Endothelial cell of umbilical vein (primary cell): ENCODE results near the gene EPAS1. TPM values are rescaled to one million over a fixed set of nuclear protein-coding genes. Genes with fewer than 3 reads are reported as not detected.
A peak's percentile ranks its signal among the peaks of the same experiment; 100 is the strongest.

Experiments used
- BruUV-seq: library from RNA; stranded (reverse); fragments of 400-500 nt; replicated peaks from 2 replicates; lab custom pipeline; 2021; lab: Mats Ljungman, UMichigan
- CTCF ChIA-PET: fragments of 300-600, 350-600 bp; sonication (Branson Sonifier 250); formaldehyde crosslinking; loops from one replicate; lab custom pipeline; 2021; ENCODE audit warnings: antibody characterized with exemption, inconsistent platforms; lab: Charles Lee
- POLR2A ChIA-PET: fragments of 300-600, 350-600 bp; sonication (Branson Sonifier 250); formaldehyde crosslinking; loops from one replicate; lab custom pipeline; 2021; ENCODE audit warnings: antibody characterized with exemption, inconsistent platforms; lab: Charles Lee
- DNase-seq: peaks from one replicate; pipeline ENCODE4 v3.0.0-alpha.2; 2011; ENCODE audit warnings: low read depth, low spot score
- FAIRE-seq: peaks from 2 replicates; lab custom pipeline; 2011; peaks lifted over from hg19 to GRCh38; lab: Jason Lieb, UNC
- H2AFZ ChIP-seq: 2 replicates; pipeline ENCODE4 v1.6.0; 2012; ENCODE audit warnings: low read depth, low read length, control low read depth, inconsistent platforms
- H3K27ac ChIP-seq: 2 replicates; pipeline ENCODE4 v1.5.1; 2011; ENCODE audit warnings: low read depth, mild to moderate bottlenecking, control low read depth, low read length, moderate library complexity; ENCODE audit not compliant: insufficient read depth
- H3K27me3 ChIP-seq, 2 experiments: 2 replicates each; pipeline versions ENCODE4 v1.6.0 to v1.6.1; 2011; ENCODE audit warnings: low read length in 2 of 2, mixed read lengths in 1 of 2; ENCODE audit not compliant: control insufficient read depth in 2 of 2, insufficient read depth in 2 of 2
- H3K36me3 ChIP-seq, 2 experiments: 2 replicates in 1 of 2; 3 replicates in 1 of 2; pipeline ENCODE4 v1.5.1; 2011; ENCODE audit warnings: low read length in 2 of 2, mild to moderate bottlenecking in 1 of 2, moderate library complexity in 1 of 2; ENCODE audit not compliant: control insufficient read depth in 2 of 2, insufficient read depth in 2 of 2; ENCODE audit errors: extremely low read depth in 1 of 2
- H3K4me1 ChIP-seq: 3 replicates; pipeline ENCODE4 v1.5.1; 2011; ENCODE audit warnings: mild to moderate bottlenecking, low read length; ENCODE audit not compliant: control insufficient read depth, insufficient read depth; ENCODE audit errors: extremely low read depth
- H3K4me2 ChIP-seq: 2 replicates; pipeline ENCODE4 v1.6.1; 2011; ENCODE audit warnings: low read length, control low read depth, mixed read lengths; ENCODE audit not compliant: insufficient read depth
- H3K4me3 ChIP-seq, 3 experiments: fragments of 200-600 bp in 1 of 3; sonication (generic), shearing (Covaris generic) in 1 of 3; replicated peaks in 1 of 3; 2 replicates each; pipeline ENCODE4 v1.5.1; 2011 to 2016; ENCODE audit warnings: control low read depth in 3 of 3, low read length in 3 of 3, mild to moderate bottlenecking in 2 of 3, inconsistent platforms in 1 of 3, low read depth in 1 of 3, moderate library complexity in 1 of 3; ENCODE audit not compliant: insufficient read depth in 1 of 3
- H3K79me2 ChIP-seq: 2 replicates; pipeline ENCODE4 v1.6.0; 2012; ENCODE audit warnings: low read length, inconsistent platforms; ENCODE audit not compliant: control insufficient read depth, insufficient read depth
- H3K9ac ChIP-seq: replicated peaks from 2 replicates; pipeline ENCODE3; 2011; ENCODE audit warnings: low read length, control low read depth; ENCODE audit not compliant: insufficient read depth; ENCODE audit errors: extremely low read depth
- H3K9me1 ChIP-seq: replicated peaks from 3 replicates; pipeline ENCODE4 v1.6.0; 2011; ENCODE audit warnings: mild to moderate bottlenecking, low read length; ENCODE audit not compliant: control insufficient read depth, insufficient read depth; ENCODE audit errors: extremely low read depth
- H3K9me3 ChIP-seq: replicated peaks from 2 replicates; pipeline ENCODE4 v1.5.1; 2012; ENCODE audit warnings: low read length, inconsistent platforms; ENCODE audit not compliant: control insufficient read depth, insufficient read depth
- H4K20me1 ChIP-seq: replicated peaks from 2 replicates; pipeline ENCODE3; 2011; ENCODE audit warnings: mild to moderate bottlenecking, low read length; ENCODE audit not compliant: control insufficient read depth, insufficient read depth; ENCODE audit errors: extremely low read depth
- CTCF ChIP-seq, 2 donors: IDR thresholded peaks; 1 replicate in 1 of 2; 2 replicates in 1 of 2; pipeline ENCODE4 v1.5.1; 2011; ENCODE audit warnings: low read length in 2 of 2, mild to moderate bottlenecking in 2 of 2, moderate library complexity in 2 of 2, control low read depth in 1 of 2, inconsistent platforms in 1 of 2, low read depth in 1 of 2; ENCODE audit not compliant: insufficient read depth in 1 of 2; ENCODE audit errors: extremely low read depth in 1 of 2
- EZH2 ChIP-seq: IDR thresholded peaks from 2 replicates; pipeline ENCODE4 v1.6.1; 2012; ENCODE audit warnings: borderline replicate concordance, low read depth, mild to moderate bottlenecking, moderate library complexity, low read length, inconsistent platforms; ENCODE audit not compliant: severe bottlenecking
- FOS ChIP-seq: IDR thresholded peaks from 2 replicates; pipeline ENCODE4 v1.6.1; 2011; ENCODE audit warnings: mild to moderate bottlenecking, low read length, moderate library complexity, borderline replicate concordance; ENCODE audit not compliant: insufficient read depth
- GATA2 ChIP-seq: IDR thresholded peaks from 2 replicates; pipeline ENCODE4 v1.7.0; 2011; ENCODE audit warnings: low read depth, mild to moderate bottlenecking, moderate library complexity, mixed read lengths, low read length; ENCODE audit not compliant: insufficient read length, insufficient read depth
- JUN ChIP-seq: IDR thresholded peaks from 2 replicates; pipeline ENCODE4 v1.6.1; 2011; ENCODE audit warnings: borderline replicate concordance, low read depth; ENCODE audit not compliant: insufficient read length, insufficient read depth
- MAX ChIP-seq: IDR thresholded peaks from 2 replicates; pipeline ENCODE4 v1.6.1; 2011; ENCODE audit not compliant: insufficient read depth, insufficient read length
- MYC ChIP-seq: IDR thresholded peaks from one replicate; pipeline ENCODE4 v1.6.1; 2011; ENCODE audit warnings: mild to moderate bottlenecking, low read depth, low read length
- POLR2A ChIP-seq: IDR thresholded peaks from 2 replicates; pipeline ENCODE4 v1.6.1; 2012; ENCODE audit warnings: low read depth, mild to moderate bottlenecking, control low read depth, low read length
- POLR2AphosphoS5 ChIP-seq: IDR thresholded peaks from 2 replicates; pipeline ENCODE4 v1.6.1; 2012; ENCODE audit warnings: low read depth, mild to moderate bottlenecking, control low read depth, low read length, moderate library complexity; ENCODE audit not compliant: insufficient read depth
- dilution Hi-C: fragments of 300-500 bp; cut with MboI; formaldehyde crosslinking; loops from one replicate; pipeline ENCODE4 v1.15.0; 2019; ENCODE audit warnings: low sequenced_read_pairs; ENCODE audit not compliant: extremely low pct_ligation_motif_present
- intact Hi-C: fragments of 100-400 bp; cut with micrococcal nuclease; formaldehyde crosslinking; loops from one replicate; pipeline ENCODE4 v1.10.0; 2022
- polyA plus RNA-seq, 4 experiments: library from polyadenylated mRNA; depleted of rRNA in 3 of 4; stranded (reverse) in 3 of 4; unstranded in 1 of 4; fragments of >200 nt; gene quantifications; 2 replicates each; pipeline versions ENCODE4 v1.2.1 to v1.2.3, GENCODE V29; 2011 to 2012; ENCODE audit warnings: missing spikeins in 1 of 4
- total RNA-seq: library from RNA; stranded (reverse); gene quantifications from 2 replicates; pipeline ENCODE4 v1.2.3, GENCODE V29; 2021

Gene EPAS1
- total and polyA plus RNA-seq, 2 donors (not counting 3 experiments of a cell fraction or from before 2014, with no cell fraction given): 229 to 374 TPM

GRCh38 chr2:46327627-46328026 is 30.4 kb downstream of the EPAS1 start:
- H3K9me1 ChIP-seq: no peaks in the 10 kb centered on the region
- no peak overlapping the region for H3K4me2 ChIP-seq
- no peak for FAIRE-seq
- no peaks in the 10 kb centered on the region for H3K9me3 ChIP-seq
- no peak for DNase-seq
- intact Hi-C loops (no loop called here), dilution Hi-C loops (no loop called here)
- CTCF ChIA-PET: interaction anchor here (0.9 to 1.6 kb wide), 6 partner anchors 8 to 334 kb away, joined by 3 to 8 read pairs (median 4); no protein-coding TSS in a partner anchor
- H3K27me3 ChIP-seq: no peaks in the 10 kb centered on the region
- no TSS peak for BruUV-seq
- H3K9ac ChIP-seq: no peak overlapping the region
- no peak overlapping the region for H2AFZ ChIP-seq
- POLR2A ChIA-PET: no interaction called here
- H4K20me1 ChIP-seq: peaks cover 18% of the 10 kb centered on the region
- H3K36me3 ChIP-seq: no peaks in the 10 kb centered on the region
- H3K4me3 ChIP-seq: no peak overlapping the region
- H3K4me1 ChIP-seq: peaks cover 48% of the 10 kb centered on the region
- no peak for TF ChIP-seq EZH2
- no peak for TF ChIP-seq GATA2
- TF ChIP-seq POLR2AphosphoS5: no peak
- peak in 1 of 2 donors; percentile 13 for TF ChIP-seq CTCF (IDR thresholded peaks at IDR 0.05; ENCODE audit: extremely low read depth in 1 of 2, insufficient read depth in 1 of 2, low read depth in 1 of 2, low read length in 2 of 2)
- no peak for TF ChIP-seq JUN
- no peak overlapping the region for H3K27ac ChIP-seq
- H3K79me2 ChIP-seq: peaks cover 62% of the 10 kb centered on the region

- peaks cover 41% of the 10 kb centered on the region for H3K4me1 ChIP-seq
- H3K4me3 ChIP-seq: no peak overlapping the region
- H3K4me2 ChIP-seq: no peak overlapping the region
- H3K36me3 ChIP-seq: no peaks in the 10 kb centered on the region
- no peak overlapping the region for H2AFZ ChIP-seq
- intact Hi-C loops (no loop called here), dilution Hi-C loops (no loop called here)
- H3K9me1 ChIP-seq: no peaks in the 10 kb centered on the region
- no TSS peak for BruUV-seq
- no peak overlapping the region for H3K9ac ChIP-seq
- H3K9me3 ChIP-seq: no peaks in the 10 kb centered on the region
- CTCF ChIA-PET: interaction anchor here (1.0 to 1.6 kb wide), 4 partner anchors 10 to 334 kb away, joined by 3 to 8 read pairs (median 6); no protein-coding TSS in a partner anchor
- H3K27ac ChIP-seq: no peak overlapping the region
- H3K79me2 ChIP-seq: peaks cover 65% of the 10 kb centered on the region
- peaks cover 18% of the 10 kb centered on the region for H4K20me1 ChIP-seq
- no peaks in the 10 kb centered on the region for H3K27me3 ChIP-seq
- TF ChIP-seq FOS: no peak
- no peak for TF ChIP-seq GATA2
- no peak for TF ChIP-seq MYC
- TF ChIP-seq EZH2: no peak
- TF ChIP-seq POLR2AphosphoS5: no peak
- TF ChIP-seq JUN: no peak
- TF ChIP-seq CTCF (IDR thresholded peaks at IDR 0.05; ENCODE audit: extremely low read depth in 1 of 2, insufficient read depth in 1 of 2, low read depth in 1 of 2, low read length in 2 of 2): no peak
- TF ChIP-seq MAX: no peak
- TF ChIP-seq POLR2A: no peak
- FAIRE-seq (no peak), DNase-seq (no peak)
- POLR2A ChIA-PET: no interaction called here
Measured at GRCh38 chr2:46328291-46328690, 31.1 kb downstream of the EPAS1 start.
